OCI-M1 (cell line): Measurements from ENCODE around the gene C10orf143.
"Not testable (repeated sequence)": the region's sequence is repeated elsewhere in the genome, so short reads cannot be mapped to it uniquely, and the experiment has no call there.

Experiments used
- DNase-seq: peaks from one replicate; lab custom pipeline; 2025; lab: John Stamatoyannopoulos, UW

The C10orf143 gene

DNA sequence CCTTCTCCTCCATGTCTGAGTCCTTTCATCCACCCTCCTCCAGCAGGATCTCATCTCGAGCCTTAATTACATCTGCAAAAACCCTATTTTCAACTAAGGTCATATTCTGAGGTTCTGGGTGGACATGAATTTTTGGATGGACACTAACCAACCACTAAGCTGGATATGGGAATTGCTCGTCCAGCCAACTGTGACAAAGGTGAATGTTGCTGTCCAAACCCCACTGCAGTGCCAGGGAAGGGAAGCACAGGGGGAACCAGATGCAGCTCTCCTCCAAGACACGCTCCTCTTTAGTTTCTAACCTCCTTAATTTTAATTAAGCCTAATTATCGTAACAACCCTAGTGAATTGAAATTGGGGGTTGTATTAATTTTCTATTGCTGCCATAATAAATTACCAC lies 81.4 kb downstream of the C10orf143 start:
- no peak for DNase-seq

GRCh38 chr10:130028465-130028819 lies 82.2 kb downstream of the C10orf143 start:
- no peak for DNase-seq

- no peak for DNase-seq
Observed at GRCh38 chr10:130027716-130028464, 82.7 kb downstream of the C10orf143 start.

DNA sequence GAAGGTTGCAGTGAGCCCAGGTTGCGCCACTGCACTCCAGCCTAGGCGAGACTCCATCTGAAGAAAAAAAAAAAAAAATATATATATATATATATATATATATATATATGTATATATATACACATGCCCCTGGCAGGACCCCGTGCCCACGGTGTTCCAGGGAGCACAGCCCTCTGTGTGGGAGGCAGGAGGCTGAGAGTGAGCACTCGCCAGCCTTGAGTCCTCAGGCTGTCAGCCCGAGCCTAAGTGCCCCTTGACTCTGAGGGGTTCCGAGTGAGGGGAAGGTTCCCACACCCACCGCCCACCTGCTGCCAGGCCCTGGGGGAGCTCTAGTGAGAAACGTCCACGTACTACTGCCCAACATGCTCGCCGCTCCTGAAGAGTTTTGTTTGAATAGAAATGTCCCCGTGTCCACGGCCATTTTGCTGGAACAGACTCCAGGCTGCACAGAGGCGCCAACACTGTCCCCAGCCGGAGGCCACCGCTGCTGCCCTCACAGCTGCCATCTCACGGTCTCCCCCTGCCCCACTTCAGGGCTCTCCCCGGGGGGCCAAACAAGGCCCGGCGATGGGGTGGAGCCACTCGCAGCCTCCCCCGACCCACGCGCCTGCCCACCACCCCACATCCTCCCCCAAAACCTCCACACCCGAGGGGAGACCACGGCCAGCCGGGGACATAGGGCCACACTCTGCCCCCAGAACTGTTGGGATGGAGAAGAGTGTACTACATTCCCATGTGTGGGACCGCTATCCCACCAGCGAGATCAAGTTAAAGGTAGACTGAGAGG lies 83.8 kb downstream of the C10orf143 start:
- DNase-seq, result no peak

DNA sequence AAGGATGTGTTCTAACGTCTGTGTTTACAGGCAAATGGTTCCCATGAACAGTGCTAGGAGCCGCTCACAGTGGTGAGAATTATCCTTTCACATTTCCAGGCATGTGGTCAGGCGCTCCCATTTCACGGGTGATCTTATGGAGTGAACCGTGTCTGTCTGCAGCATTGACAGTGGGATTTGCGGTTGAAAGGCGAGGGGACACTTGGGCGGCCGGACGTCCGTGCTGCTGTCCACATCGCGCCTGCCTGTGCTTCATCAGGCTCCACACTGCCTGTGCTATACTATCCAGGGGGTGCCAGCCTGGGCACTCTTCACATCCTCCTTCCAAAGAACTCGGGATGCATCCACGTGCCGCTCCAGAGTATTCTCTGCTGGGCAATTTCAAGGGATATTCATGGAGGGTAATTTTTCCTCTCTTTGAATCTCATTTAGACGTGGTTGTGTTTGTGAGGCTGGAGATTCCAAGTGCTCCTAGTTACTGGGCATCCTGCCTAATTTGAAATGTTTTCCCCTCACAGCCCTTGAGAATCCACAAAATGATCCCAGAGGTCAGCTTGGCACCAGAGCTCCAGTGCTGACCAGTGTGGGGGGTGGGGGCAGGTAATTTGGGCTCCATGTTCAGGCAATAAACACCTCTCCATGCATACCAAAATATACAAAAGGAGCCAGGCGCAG lies 84.7 kb downstream of the C10orf143 start:
- DNase-seq, result no peak

- no peak for DNase-seq
Observed at GRCh38 chr10:130025326-130025725, 85.3 kb downstream of the C10orf143 start.

DNA sequence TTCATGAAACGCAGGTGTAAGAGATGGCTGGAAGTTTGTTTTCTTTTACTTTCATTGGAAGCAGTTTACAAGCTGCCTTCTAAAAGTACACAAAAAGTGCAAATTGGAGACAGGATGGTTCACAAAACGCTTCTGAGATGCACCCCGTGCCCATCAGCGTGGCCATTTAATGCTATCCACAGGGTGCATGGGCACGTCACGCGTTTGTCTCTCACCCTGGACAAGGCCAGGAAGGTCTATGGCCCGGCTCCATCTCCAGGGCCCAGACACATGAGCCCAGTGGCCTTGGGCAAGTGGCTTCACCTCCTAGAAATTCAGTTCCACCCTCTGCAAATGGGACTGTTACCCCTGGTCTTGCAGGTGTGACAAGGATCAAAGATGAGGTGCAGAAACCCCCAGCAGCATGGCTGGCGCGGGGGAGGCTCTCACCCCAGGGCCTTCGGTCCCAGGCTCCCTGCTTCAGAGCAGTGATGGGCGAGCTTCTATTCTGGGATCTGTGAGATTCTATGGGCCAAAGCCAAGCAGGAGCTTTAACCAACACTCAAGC lies 85.8 kb downstream of the C10orf143 start:
- no peak for DNase-seq

DNA sequence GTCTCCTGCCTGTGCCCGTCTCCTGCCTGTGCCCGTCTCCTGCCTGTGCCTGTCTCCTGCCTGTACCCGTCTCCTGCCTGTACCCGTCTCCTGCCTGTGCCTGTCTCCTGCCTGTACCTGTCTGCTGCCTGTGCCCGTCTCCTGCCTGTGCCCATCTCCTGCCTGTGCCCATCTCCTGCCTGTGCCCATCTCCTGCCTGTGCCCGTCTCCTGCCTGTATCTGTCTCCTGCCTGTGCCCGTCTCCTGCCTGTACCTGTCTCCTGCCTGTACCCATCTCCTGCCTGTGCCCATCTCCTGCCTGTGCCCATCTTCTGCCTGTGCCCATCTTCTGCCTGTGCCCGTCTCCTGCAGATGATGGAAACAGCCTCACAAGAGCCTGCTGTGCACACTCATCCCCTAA lies 86.3 kb downstream of the C10orf143 start:
- DNase-seq, result not testable (repeated sequence)

DNA sequence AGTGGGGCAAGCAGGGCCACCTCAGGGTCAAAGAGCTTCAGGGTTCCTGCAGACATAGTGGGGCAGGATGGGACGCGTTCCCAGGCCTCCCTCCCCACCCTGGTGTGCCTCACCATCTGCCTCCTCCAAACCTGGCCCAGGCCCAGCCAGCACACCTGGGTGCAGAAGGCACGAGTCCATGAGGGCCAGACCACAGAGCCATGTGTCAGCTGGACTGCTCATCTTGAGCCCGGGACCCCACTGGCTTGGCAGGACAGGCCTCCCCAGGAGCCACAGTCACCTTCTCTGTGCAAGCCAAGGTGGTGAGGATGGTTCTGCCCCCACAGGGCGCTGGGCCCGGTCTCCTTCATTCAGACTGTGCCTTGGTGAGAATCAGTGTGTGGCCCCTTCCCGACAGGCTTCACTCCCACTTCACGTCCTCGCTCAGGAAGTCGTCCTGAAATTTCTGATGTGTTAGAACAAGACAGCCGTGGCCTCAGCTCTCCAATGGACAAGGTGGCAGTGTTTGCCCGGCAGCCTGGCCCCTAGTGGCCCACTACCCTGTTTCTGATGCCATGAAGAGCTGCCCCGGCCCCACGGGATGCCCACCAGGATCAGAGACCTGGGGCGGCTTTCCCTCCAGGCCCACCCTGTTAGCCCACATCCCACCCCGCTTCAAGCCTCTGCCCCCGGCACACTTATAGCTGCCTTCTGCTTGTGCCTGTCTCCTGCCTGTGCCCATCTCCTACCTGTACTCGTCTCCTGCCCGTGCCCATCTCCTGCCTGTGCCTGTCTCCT lies 87.0 kb downstream of the C10orf143 start:
- DNase-seq, result no peak

GRCh38 chr10:130022511-130023299 lies 87.9 kb downstream of the C10orf143 start:
- no peak for DNase-seq

DNA sequence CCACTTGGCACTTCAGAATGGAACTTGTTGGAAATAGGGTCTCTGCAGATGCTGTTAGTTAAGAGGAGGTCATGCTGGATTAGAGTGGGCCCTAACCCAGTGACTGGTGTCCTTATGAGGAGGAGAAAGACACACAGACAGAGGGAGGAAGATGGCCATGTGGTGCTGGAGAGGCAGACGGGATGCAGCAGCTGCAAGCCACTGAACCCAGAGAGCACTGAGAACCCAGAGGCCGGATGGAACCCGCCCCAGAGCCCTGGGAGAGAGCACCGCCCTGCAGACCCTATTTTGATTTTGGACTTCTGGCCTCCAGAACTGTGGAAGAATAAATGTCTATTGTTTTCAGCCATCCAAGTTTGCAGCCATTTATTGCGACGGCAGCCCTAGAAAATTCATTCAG lies 88.5 kb downstream of the C10orf143 start:
- DNase-seq, result no peak

- DNase-seq, result peak; percentile 37
Observed at GRCh38 chr10:130021383-130021950, 89.2 kb downstream of the C10orf143 start.

GRCh38 chr10:130020651-130021382 lies 89.8 kb downstream of the C10orf143 start:
- no peak for DNase-seq

- DNase-seq, result no peak
Observed at GRCh38 chr10:130018730-130019185, 91.9 kb downstream of the C10orf143 start.

DNA sequence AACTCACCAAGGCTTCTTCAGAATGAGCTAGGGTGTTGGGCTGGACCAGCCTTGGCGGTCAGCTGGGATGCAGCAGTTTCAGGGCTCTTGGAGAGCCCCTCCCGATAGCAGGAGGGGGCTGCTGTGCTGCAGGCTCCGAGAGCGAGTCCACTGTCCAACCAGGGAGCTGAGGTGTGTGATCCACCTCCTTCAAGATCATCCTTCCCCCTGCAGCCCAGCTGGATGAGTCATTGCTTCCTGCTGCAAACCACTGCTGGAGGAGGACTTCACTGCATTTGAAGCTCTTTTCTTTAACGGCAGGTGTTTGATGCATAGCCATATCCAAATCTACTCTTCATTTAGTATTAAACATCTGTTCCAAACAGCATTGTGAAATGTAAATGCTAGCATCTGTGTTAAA lies 92.4 kb downstream of the C10orf143 start:
- no peak for DNase-seq

DNA sequence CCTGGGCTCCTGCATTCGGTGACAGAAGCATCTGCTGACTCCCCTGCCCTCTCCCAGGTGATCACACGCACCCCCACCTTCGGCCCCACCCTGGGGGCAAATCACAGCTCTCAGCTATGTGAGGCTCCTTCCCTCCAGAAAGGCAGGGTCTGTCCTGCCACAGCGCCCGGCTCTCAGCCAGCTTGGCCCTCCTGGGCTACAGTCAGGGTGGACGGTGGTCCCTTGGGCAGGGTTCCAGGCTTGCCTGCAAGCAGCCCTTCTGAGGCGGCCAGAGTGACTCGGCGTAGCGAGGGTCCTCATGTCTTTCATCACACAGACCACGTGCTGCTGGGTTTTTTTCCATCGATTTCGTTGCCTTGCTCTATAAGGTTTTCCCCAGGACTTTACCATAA lies 93.0 kb downstream of the C10orf143 start:
- no peak for DNase-seq

GRCh38 chr10:130016993-130017630 lies 93.5 kb downstream of the C10orf143 start:
- no peak for DNase-seq

DNA sequence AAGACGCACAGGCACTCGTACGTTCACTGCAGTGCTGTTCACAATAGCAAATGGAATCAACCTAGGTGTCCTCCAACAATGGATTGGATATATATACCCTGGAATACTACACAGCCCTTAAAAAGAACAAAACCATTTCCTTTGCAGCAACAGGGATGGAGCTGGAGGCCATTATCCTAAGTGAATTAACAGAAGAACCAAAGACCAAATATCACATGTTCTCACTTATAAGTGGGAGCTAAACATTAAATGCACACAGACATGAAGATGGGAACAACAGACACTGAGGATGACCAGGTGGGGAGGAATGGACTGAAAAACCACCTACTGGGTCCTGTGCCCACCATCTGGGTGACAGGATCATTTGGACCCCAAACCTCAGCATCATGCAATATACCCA lies 94.5 kb downstream of the C10orf143 start:
- DNase-seq, result no peak

GRCh38 chr10:130015075-130015695 lies 95.4 kb downstream of the C10orf143 start:
- DNase-seq, result no peak
